NCI-H2029 treated with DMSO at 0.1 percent for 48 hours (cell line): ENCODE measurements around the gene MAPK8IP3.

Experiments
- DNase-seq: peaks from one replicate; lab custom pipeline; 2025; lab: John Stamatoyannopoulos, UW

The MAPK8IP3 gene

DNA sequence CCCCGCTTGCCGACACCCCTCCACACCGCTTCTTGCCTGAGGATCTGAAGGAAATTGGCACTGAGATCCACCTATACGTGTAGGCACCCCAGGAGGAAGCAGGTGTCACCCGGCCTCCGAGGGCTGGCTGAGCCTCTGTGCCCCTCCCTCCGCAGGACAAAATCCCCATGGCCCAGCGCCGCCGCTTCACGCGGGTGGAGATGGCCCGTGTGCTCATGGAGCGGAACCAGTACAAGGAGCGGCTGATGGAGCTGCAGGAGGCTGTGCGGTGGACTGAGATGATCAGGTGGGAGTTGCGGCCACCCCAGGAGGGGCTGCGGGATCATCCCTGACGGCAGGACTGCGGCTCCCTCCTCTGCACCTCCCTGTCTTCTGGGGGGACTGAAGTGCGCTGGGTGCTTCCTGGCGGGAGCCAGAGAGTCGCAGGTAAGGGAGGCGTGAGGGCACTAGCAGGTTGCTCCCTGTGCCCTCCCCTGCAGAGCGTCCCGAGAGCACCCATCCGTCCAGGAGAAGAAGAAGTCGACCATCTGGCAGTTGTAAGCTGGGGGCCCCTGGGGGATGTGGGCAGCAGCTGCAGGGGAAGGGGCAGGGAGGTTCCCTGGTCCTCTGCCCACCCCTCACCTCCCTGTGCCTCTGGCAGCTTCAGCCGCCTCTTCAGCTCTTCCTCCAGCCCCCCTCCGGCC, 56.3 kb downstream of the MAPK8IP3 start:
- DNase-seq = no peak

DNA sequence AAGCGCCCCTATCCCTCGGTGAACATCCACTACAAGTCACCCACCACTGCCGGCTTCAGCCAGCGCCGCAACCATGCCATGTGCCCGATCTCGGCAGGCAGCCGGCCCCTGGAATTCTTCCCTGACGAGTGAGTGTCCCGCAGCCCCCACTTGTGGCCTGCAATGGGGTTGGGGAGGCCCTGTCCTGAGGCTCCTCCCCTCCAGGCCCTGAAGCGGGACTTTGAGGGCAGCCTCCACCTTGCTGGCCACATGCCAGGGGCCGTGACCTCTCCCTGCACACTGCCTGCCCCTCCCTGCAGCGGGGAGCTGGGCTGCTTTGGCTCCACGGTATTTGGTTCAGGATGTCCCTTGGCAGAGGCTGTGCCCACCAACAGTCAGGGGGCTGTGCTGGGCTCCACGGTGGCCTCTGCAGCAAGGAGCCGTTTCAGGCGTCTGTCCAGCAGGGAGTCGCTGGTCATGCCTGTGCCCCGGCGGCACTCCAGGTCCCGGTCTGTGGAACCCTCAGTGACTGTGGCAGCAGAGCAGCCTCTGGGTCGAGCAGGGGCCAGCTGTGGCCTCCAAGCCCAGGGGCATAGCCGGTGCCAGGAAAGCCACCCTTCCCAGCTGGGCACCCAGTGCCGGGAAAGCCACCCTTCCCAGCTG, 57.0 kb downstream of the MAPK8IP3 start:
- no peak for DNase-seq

DNA sequence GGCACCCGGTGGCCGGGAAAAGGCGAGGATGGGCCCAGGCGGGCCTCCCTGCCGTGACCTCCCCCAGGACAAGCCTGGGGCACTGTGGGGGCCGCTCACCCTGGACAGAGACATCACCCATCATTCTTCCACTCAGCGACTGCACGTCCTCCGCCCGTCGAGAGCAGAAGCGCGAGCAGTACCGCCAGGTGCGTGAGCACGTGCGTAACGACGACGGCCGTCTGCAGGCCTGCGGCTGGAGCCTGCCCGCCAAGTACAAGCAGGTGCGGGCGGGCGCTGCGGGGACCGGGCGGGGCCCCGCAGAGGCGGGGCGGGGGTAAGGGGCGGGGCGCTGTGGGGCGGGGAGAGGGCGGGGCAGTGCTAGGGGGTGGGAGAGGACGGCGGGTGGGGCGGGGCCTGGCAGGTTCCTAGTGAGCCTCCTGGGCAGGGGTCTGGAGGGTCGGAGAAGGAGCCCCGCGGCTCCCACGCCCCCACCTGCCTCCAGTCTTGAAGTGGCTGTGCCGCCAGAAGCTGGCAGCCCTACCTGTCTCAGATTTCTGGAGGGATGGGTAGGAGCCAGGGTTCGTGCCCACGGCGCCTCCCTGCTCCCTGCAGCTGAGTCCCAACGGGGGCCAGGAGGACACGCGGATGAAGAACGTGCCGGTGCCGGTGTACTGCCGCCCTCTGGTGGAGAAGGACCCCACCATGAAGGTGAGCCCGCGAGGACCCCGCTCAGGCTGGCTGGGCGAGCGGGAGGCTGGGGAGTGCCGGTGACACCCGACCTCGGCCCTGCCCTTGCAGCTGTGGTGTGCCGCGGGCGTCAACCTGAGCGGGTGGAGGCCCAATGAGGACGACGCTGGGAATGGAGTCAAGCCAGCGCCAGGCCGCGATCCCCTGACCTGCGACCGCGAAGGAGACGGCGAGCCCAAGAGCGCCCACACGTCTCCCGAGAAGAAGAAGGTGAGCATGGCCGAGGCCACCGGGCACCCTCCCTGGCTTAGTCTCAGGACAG, 57.8 kb downstream of the MAPK8IP3 start:
- no peak for DNase-seq

DNA sequence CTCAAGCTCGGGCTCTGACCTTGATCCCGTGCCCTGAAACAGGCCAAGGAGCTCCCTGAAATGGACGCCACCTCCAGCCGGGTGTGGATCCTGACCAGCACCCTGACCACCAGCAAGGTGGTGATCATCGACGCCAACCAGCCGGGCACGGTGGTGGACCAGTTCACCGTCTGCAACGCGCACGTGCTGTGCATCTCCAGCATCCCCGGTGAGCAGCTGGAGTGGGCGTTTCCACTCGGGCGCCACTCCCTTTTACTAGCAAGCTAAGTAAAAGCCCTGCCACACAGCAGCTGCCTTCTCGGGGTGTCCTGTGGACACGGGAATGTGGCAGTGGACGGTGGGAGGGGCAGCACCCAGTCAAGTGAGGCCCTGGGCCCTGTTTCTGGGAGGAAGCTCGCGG, 59.0 kb downstream of the MAPK8IP3 start:
- no peak for DNase-seq

DNA sequence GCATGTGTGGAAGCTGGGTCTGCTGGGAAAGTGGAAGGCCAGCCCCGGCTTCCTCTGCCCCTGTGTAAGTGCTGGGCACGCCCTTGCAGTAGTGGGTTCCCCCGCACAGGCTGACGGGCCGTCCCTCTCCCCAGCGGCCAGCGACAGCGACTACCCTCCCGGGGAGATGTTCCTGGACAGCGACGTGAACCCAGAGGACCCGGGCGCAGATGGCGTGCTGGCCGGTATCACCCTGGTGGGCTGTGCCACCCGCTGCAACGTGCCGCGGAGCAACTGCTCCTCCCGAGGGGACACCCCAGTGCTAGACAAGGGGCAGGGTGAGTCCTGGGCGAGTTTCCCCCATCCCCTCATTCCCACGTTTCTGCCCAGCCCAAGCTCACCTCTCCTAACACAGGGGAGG, 59.8 kb downstream of the MAPK8IP3 start:
- DNase-seq = no peak

DNA sequence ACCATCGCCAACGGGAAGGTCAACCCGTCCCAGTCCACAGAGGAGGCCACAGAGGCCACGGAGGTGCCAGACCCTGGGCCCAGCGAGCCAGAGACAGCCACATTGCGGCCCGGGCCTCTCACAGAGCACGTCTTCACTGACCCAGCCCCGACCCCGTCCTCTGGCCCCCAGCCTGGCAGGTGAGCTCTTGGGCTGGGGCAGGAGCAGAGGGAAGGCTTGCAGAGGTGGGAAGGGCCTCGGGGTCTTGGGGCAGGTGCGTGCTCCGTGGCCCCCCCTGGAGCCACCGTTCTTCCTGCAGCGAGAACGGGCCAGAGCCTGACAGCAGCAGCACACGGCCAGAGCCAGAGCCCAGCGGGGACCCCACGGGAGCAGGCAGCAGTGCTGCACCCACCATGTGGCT, 60.2 kb downstream of the MAPK8IP3 start:
- no peak for DNase-seq

DNA sequence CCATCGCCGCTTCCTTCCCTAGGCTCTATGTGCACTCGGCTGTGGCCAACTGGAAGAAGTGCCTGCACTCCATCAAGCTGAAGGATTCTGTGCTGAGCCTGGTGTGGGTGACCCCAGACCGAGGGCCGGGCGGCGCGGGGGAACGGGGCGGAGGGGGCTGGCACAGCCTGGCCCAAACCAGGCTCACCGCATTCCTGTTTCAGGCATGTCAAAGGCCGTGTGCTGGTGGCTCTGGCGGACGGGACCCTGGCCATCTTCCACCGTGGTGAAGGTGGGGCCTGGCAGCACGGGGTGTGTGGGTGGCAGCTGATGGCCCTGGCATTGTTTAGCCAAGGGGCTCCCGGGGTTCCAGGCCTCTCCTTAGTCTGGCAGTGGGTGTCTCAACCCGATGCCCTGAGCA, 60.7 kb downstream of the MAPK8IP3 start:
- no peak for DNase-seq

DNA sequence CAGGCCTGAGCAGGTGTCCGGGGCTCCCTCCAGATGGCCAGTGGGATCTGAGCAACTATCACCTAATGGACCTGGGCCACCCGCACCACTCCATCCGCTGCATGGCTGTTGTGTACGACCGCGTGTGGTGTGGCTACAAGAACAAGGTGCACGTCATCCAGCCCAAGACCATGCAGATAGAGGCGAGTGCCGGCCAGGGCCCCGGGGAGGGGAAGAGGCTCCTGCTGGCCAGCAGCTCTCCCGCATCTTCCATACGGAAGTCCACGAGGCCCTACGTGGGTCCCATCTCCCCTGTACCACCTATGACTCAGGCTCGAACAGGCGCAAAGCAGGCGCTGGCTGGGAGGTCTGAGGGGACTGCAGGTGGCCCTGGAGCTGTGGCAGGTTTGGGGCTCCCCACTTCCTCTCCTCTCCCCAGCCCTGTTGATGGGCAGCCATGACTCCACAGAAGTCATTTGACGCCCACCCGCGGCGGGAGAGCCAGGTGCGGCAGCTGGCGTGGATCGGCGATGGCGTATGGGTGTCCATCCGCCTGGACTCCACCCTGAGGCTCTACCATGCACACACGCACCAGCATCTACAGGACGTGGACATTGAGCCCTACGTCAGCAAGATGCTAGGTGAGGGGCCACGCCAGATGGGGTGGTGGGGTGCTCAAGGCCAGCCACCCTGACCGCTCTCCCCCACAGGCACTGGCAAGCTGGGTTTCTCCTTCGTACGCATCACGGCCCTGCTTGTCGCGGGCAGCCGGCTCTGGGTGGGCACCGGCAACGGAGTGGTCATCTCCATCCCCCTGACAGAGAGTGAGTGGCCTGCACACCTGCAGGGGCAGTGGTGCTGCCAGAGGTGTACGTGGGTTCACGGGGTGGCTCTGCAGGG, 61.4 kb downstream of the MAPK8IP3 start:
- DNase-seq = no peak

DNA sequence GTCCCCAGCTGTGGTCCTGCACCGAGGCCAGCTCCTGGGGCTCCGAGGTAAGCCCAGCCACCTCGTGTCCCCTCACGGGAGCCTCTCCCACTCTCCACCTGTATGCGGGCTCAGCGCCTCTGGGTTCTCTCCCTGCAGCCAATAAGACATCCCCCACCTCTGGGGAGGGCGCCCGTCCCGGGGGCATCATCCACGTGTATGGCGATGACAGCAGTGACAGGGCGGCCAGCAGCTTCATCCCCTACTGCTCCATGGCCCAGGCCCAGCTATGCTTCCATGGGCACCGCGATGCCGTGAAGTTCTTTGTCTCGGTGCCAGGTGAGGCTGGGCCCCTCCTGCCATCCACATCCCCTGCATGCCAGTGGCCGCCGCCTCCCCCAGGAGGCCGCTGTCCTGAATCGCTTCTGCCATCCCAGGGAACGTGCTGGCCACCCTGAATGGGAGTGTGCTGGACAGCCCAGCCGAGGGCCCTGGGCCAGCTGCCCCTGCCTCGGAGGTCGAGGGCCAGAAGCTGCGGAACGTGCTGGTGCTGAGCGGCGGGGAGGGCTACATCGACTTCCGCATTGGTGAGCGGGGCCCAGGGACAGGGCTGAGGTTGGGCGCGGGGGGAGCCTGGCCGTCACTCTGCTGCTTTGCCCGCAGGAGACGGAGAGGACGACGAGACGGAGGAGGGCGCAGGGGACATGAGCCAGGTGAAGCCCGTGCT, 62.2 kb downstream of the MAPK8IP3 start:
- no peak for DNase-seq

DNA sequence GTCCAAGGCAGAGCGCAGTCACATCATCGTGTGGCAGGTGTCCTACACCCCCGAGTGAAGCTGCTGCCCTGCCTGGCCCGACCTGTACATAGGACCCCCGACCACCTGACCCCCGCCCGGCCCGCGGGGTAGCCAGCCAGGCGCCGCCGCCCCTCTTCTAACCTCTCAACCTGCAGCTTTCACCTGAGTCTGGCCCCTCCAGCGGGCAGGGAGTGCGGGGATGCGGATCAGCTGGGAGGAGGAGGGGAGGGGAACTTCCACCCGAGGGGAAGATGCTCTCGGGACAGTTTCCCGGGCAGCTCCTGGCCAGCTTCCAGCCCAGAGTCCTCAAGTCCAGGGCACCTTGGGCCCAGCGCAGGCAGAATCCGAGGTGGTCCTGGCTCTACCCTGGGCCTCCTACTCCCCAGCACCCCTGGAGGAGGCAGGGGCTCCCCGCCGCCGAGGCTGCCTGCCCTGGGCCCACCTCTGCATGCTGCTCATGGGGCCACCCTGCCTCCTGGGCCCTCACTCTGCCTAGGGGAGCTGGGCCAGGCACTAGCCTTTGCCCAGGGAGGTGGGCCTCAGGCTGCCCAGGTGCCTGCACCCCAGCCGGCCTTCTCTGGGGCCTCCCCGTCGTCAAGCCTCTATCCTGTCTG, 62.9 kb downstream of the MAPK8IP3 start:
- DNase-seq = no peak

DNA sequence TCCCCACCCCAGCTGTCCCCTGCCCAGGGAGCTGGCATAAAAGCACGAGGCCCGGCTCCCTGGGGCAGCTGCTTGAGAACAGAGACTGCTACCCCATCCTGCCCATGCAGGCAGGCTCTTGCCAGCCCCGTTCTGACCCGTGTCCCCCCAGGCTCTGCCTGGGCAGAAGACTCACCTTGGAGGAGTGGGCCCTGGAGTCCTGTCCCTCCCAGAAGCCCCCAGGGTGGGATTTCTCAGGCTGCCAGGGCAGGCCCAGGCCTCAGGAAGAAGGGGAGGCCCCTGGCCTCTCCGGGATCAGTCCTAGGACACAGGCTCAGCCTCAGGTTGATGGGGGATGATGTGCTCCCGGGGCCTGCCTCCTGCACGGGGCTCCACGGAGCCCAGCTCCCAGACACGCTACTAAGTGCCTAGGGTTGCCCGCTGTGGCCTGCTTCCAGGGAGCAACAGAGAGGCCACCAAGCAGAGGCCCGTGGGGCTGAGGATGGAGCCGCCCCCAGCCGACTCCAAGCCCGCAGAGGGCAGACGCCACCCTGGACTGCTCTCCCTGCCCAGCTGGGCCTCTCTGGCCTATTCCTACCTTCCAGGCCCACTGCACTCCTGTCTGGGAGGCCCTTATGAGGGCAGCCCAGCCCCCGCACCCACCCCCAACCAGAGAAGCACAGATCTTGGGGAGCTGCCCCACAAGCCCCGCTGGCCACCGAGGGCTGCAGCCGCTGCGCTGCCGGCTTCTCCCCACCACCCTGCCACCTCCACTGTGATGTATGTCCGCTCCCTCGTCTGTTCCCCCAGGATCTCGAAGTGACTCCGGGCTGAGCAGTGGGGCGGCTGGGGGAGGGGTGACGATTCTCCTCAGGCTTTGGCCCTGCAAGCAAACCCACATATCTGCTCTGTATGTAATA, 63.7 kb downstream of the MAPK8IP3 start:
- DNase-seq = no peak

DNA sequence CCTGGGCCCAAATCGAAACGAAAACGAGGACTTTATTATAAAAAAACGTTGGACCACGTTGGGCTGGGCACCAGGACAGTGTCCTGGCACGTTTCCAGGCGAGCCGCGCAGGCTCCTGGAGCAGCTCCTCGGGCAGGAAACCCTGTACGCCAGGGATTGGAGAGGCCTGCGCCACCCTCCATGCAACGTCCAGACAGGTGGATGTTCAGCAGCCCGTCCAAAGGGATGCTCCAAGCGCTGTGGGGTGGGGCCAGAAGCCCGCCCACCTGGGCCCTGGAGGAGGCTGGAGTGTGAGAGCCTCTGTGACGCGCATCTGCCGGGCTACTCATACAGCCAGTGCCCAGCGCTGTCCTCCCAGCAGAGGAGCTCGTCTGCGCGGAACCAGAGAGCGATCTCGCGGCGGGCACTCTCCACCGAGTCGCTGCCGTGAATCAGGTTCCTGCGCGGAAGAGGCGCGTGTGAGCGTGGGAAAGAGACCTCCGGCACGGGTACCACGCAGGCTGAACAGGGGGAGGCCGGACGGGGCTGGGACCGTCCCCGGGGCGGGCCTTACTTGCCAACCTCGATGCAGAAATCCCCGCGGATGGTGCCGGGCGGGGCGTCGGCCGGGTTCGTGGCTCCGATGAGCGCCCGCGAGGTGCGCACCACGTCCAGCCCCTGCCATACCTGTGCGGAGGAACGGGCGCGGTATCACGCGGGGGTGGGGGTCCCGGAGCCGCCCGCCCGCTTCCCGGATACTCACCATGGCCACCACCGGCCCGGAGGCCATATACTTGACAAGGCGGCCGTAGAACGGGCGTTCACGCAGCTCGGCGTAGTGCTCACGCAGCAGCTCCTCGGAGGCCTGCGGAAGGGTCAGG, 64.6 kb downstream of the MAPK8IP3 start:
- DNase-seq = peak; percentile 65

DNA sequence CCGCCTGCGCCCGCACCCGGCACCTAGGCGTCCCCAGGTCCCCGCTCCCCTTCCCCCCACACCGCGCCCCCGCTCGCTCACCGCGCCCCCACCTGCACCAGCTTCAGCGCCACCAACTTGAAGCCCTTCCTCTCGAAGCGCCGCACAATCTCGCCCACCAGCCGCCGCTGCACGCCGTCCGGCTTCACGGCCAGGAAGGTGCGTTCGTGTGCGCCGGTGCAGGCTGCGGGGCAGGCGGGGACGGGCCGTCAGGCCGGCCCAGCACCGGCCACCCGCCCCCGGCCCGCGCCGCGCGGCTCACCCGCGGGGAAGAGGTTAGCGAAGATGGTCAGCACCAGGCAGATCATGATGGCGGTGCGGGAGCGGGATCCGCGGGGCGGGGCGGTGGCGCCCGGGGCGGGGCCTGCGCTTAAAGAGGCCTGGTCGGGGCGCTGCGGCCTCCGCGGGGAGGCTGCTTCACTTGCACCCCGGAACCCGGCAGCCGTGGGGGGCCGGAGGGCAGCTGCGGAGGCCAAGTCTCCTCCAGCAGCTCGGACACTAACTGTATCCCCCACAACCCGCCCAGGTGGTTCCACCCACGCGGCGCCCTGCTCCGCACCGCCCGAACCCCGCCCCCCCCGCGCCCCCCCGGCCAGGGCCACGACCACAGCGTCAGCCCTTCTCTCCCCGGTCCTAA, 65.3 kb downstream of the MAPK8IP3 start, which contains the start of gene NME3:
TSS of gene NME3 (minus strand) at position 356 of the 676 bp plus-strand sequence. CDS start at position 347, 9 bp downstream.
- no peak for DNase-seq

DNA sequence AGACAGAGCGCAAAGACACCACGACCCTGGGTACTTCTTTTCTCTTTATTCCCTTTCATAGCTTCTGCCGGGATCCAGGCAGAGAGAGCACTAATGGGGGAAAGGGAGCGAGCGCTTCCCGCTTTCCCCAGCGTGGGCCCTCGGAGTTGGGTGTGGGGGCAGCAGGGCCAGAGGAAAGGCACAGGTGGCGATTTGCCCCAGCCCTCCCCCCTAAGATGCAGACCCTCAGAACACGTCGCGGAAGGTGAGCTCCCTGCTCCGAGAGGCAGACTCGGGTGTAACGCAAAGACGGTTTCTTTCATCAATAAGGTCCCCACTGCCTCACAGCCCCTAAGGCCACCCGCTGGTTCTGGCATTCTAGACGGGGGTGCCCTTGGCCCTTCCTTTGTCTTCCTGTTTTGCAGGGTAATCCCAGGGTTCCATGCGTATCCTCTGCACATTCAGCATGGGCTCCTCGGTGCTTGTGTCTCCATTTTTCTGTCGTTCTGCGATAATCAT, 65.9 kb downstream of the MAPK8IP3 start:
- DNase-seq = no peak

DNA sequence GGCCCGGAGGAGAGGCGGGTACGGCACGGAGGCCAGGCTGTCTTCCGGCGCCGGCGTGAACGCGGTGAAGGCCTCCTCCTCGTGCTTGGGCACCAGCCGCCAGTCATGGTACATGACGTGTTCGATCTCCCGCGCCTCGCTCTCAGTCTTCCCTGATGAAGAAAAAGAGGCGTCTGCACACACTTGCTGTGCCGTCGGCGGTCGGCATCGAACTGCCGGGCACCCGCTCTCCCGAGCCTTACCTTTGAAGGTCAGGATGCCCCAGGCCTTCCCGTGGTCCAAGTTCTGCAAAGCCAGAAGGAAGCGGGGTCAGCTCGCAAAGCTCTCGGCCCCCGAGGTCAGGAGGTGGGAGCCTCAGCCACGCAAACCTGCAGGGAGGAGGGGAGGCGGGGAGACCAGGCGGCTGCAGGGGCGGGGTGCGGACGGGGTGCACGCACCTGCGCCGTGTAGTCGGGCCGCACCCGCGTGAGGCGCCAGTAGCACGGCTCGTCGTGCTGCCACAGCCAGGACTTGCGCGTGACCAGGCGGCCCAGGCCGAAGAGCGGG, 66.4 kb downstream of the MAPK8IP3 start, which contains the start of gene EME2:
TSS of gene EME2 (plus strand) at position 449 of the 546 bp plus-strand sequence. CDS start 418 bp downstream, outside the sequence.
- no peak for DNase-seq

DNA sequence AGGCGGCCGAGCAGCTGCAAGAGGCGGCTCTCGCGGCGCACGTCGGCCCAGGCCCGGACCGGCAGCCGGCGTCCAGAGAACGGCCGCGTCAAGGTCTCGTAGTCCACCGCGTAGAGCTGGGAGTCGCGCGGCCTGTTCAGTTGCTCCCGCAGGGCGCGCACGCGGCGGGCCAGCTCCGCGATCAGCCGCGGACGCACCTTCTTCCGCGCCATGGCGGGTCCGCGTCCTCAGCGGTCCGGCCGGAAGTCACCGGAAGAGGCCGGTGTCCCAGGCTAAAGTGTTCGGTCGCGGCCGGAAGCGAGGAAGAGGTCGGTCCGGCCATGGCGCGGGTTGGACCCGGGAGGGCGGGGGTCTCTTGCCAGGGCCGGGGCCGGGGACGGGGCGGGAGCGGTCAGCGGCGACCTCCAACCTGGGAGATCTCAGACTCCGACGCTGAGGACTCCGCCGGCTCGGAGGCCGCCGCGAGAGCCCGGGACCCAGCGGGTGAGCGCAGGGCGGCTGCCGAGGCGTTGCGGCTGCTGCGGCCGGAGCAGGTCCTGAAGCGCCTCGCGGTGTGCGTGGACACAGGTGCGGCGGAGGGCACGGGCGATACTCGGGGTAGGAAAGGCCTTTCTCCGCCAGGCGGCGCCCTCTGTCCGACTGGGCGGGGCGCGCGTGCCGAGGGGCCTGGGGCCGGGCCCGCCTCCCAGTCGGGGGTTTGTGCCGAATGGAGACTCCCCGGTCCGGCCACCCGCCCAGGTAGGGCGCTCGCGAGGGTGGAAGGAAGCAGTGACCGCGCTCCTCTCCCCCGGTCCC, 67.1 kb downstream of the MAPK8IP3 start, which contains the start of gene MRPS34:
TSS of gene MRPS34 (minus strand) at position 227 of the 795 bp plus-strand sequence. CDS start at position 212, 15 bp downstream.
- peak; percentile 13 for DNase-seq
